Esophagus squamous epithelium (tissue), 4 donors: Measurements from ENCODE around the gene PABPN1.

Experiments
- CTCF ChIP-seq, 6 experiments: fragments of 450-650 bp in 4 of 6; fragments of 200-600 bp in 2 of 6; sonication (generic) in 2 of 6; IDR thresholded peaks; one replicate each; pipeline ENCODE4 v1.5.1; 2016 to 2019; ENCODE audit warnings: antibody characterized with exemption in 6 of 6, mild to moderate bottlenecking in 4 of 6, moderate library complexity in 4 of 6
- POLR2A ChIP-seq, 4 donors: fragments of 450-650 bp; IDR thresholded peaks; one replicate each; pipeline ENCODE4 v1.6.1; 2017; ENCODE audit warnings: antibody characterized with exemption in 4 of 4, mild to moderate bottlenecking in 4 of 4, moderate library complexity in 3 of 4

DNA sequence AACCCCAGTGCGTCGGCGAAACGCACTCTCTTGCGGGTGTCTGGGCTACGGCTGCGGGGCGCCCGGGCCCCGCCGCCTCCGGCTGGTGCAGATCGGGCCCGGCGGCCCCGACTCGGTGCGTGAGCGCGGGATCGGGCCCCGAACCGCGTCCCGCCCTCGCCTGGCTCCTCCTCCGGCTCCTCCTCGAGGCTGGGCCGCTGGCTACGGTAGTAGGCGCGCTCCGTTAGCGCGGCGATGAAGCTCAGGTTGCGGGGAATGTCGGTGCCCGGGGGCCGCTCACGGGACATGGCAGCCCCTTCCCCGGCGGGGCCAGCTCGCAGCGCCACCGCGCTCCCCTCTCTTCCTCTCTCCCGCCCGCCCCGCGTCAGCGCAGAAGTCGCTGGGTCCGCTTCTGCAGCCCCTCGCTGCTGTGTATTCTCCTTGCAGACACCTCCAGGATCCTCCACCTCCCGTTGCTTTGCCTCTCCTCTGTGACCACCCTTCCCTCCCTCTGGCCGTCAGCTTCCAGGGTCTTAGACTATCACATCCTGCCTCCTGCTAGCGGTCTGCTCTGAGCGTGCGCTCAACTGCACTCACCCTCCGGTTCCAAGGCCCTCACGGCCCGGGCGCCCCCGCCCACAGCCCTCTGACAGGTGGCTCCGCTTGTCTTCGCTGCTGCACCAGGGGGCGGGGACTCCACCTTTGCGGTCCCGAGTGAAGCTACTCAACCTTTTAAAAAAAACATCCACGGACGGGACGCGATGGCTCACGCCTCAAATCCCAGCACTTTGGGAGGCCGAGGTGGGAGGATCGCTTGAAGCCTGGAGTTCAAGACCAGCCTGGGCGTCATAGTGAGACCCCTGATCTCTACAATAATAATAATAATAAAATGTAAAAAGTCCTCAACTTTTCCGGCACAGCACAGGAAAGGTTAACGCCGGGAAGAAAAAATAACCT is 18.7 kb upstream of the PABPN1 start, which contains the start of gene PPP1R3E:
- TF ChIP-seq CTCF (IDR thresholded peaks at IDR 0.05) (no peak), POLR2A (IDR thresholded peaks at IDR 0.05) (peak in 2 of 4 donors; percentile 7 to 63)
